HepG2 (cell line): ENCODE results near the gene SRP68. TPM values are rescaled to one million over a fixed set of nuclear protein-coding genes. Genes with fewer than 3 reads are reported as not detected.

ENCODE experiments used
- AHDC1 ChIP-seq: sonication (generic); formaldehyde crosslinking; IDR thresholded peaks from 2 replicates; pipeline ENCODE4 v1.5.1; 2020; ENCODE audit warnings: mild to moderate bottlenecking, missing genetic modification reagents, borderline replicate concordance
- ARID4A ChIP-seq: sonication (generic); formaldehyde crosslinking; IDR thresholded peaks from 2 replicates; pipeline ENCODE4 v1.5.0; 2020; ENCODE audit warnings: mild to moderate bottlenecking, missing genetic modification reagents, borderline replicate concordance
- TGIF2 ChIP-seq: IDR thresholded peaks from 2 replicates; pipeline ENCODE4 v1.6.1; 2016; ENCODE audit warnings: control low read depth, missing compliant biosample characterization
- ZFP36 ChIP-seq: fragments of 150-350 bp; IDR thresholded peaks from 2 replicates; pipeline ENCODE4 v1.6.1; 2018; ENCODE audit warnings: borderline replicate concordance, low read length, low read depth; ENCODE audit not compliant: partially characterized antibody
- polyA plus RNA-seq, 8 experiments: library from polyadenylated mRNA; depleted of rRNA in 3 of 8; stranded (reverse) in 7 of 8; unstranded in 1 of 8; fragments of >200 nt; fragmentation: Illumina TruSeq in 4 of 8; extraction: Trizol in 4 of 8; gene quantifications; 2 replicates each; pipeline versions ENCODE4 v1.2.1 to v1.2.3, GENCODE V29; 2011 to 2016; ENCODE audit warnings: low read depth in 4 of 8, missing spikeins in 1 of 8, mixed read lengths in 1 of 8; ENCODE audit not compliant: insufficient read depth in 1 of 8
- total RNA-seq, 5 experiments: library from RNA; depleted of rRNA; stranded (reverse); fragments of >200 nt; fragmentation: Illumina TruSeq; extraction: Trizol; gene quantifications; 2 replicates each; pipeline ENCODE4 v1.2.3, GENCODE V29; 2016; ENCODE audit warnings: low read depth in 1 of 5

Gene SRP68
- total and polyA plus RNA-seq, 2 of the 13 experiments (the other 11 are each of a cell fraction or from before 2014, with no cell fraction given) = 39.8 to 74.3 TPM

GRCh38 chr17:76071531-76072147 is 678 bp downstream of the SRP68 start (continued):
- TF ChIP-seq ARID4A (no peak), AHDC1 (0 out of 2 replicates have a peak, but pooled peaks have one; percentile 43), TGIF2 (CRISPR knock-in tag) (peak; percentile 55; the same call in 1 of the 2 replicates), ZFP36 (no peak)
- TF ChIP-seq, all 625 proteins: peak for 16
